Measurements from ENCODE around the gene MAGI2. TPM values are rescaled to one million over a fixed set of nuclear protein-coding genes. Genes with fewer than 3 reads are reported as not detected.

The MAGI2 gene
- total RNA-seq, 3 donors from 2014 or later (not counting 1 experiment from before 2014, with no cell fraction given): 0.09 to 0.48 (median 0.27) TPM

DNA sequence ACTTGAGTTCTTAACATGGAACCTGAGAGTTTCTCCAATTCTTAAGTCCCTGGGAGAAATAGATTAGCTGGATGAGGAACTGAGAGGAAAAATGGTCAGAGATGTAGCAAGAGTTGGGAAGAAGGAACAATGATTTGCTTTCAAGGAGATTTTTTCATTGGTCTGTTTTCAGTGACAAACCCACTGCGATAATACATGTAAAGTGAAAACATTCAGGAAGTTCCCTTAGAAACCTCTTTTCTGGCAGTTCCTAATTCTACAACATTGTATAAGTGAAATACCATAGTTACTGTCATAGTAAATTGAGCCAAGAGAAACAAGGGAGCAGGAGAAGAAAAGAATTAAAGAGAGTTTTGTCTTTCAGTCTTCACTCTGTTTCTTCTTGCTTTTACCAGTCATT, 12.1 kb upstream of the MAGI2 start:
- Histone ChIP-seq H3K4me3 (ENCODE audit: low read length) (no peak overlapping the region), H3K27ac (ENCODE audit: low read length) (no peak overlapping the region), H3K27me3 (ENCODE audit: control insufficient read depth, insufficient read depth, low read length) (no peaks in the 10 kb centered on the region), H3K9me3 (ENCODE audit: control insufficient read depth, insufficient read depth, low read length) (no peaks in the 10 kb centered on the region), H3K36me3 (ENCODE audit: control insufficient read depth, insufficient read depth, low read length) (no peaks in the 10 kb centered on the region), H3K4me1 (ENCODE audit: control insufficient read depth, insufficient read depth, low read length) (no peaks in the 10 kb centered on the region)
- Mint-ChIP-seq H3K9me3 (peaks cover 3 to 7% of the 10 kb centered on the region in 2 donors), H3K4me3 (no peak overlapping the region), H3K27me3 (ENCODE audit: low read depth in 2 of 2) (no peaks in the 10 kb centered on the region), H3K4me1 (no peaks in the 10 kb centered on the region), H3K27ac (no peak overlapping the region), H3K36me3 (no peaks in the 10 kb centered on the region)
- DNase-seq (no peak), ATAC-seq (no peak)
- 70% methylated on average over 1 of the region's 1 CpG for WGBS (ENCODE audit: insufficient coverage)
- intact Hi-C loops (cut with micrococcal nuclease): no loop called here
- TF ChIP-seq, protein P1, sequence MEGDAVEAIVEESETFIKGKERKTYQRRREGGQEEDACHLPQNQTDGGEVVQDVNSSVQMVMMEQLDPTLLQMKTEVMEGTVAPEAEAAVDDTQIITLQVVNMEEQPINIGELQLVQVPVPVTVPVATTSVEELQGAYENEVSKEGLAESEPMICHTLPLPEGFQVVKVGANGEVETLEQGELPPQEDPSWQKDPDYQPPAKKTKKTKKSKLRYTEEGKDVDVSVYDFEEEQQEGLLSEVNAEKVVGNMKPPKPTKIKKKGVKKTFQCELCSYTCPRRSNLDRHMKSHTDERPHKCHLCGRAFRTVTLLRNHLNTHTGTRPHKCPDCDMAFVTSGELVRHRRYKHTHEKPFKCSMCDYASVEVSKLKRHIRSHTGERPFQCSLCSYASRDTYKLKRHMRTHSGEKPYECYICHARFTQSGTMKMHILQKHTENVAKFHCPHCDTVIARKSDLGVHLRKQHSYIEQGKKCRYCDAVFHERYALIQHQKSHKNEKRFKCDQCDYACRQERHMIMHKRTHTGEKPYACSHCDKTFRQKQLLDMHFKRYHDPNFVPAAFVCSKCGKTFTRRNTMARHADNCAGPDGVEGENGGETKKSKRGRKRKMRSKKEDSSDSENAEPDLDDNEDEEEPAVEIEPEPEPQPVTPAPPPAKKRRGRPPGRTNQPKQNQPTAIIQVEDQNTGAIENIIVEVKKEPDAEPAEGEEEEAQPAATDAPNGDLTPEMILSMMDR (IDR thresholded peaks at IDR 0.05): no peak

DNA sequence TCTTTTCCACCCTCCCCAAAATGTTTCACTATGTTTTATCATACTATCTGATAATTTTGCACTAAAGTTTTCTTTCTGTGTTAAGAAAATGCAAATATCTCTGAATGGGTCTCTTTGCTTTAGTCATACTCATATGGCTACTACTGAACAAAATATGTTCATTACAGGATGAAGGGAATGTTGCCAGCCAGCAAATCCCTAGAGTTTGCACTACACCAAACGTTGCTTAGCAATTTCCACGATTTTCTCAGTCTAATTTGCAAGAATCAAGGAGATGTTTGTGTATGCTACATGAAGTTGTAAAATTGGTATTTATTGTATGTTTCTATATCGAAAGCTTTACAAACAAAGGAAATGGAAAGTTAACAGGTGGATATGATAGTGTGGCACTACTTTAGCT, 10.6 kb upstream of the MAGI2 start:
- TF ChIP-seq, protein P1 (IDR thresholded peaks at IDR 0.05): no peak
- no peaks in the 10 kb centered on the region for H3K4me1 Mint-ChIP-seq
- no peak overlapping the region for H3K27ac Mint-ChIP-seq
- H3K27me3 Mint-ChIP-seq (ENCODE audit: low read depth in 2 of 2): no peaks in the 10 kb centered on the region
- ATAC-seq: no peak
- no peak overlapping the region for H3K27ac ChIP-seq (ENCODE audit: low read length)
- no peaks in the 10 kb centered on the region for H3K36me3 Mint-ChIP-seq
- H3K36me3 ChIP-seq (ENCODE audit: control insufficient read depth, insufficient read depth, low read length): no peaks in the 10 kb centered on the region
- peaks cover 3 to 9% of the 10 kb centered on the region in 2 donors for H3K9me3 Mint-ChIP-seq
- H3K4me3 ChIP-seq (ENCODE audit: low read length): no peak overlapping the region
- 90% methylated on average over 3 of the region's 3 CpGs for WGBS (ENCODE audit: insufficient coverage)
- no peak overlapping the region for H3K4me3 Mint-ChIP-seq
- no peaks in the 10 kb centered on the region for H3K4me1 ChIP-seq (ENCODE audit: control insufficient read depth, insufficient read depth, low read length)
- no peaks in the 10 kb centered on the region for H3K27me3 ChIP-seq (ENCODE audit: control insufficient read depth, insufficient read depth, low read length)
- DNase-seq: no peak
- no peaks in the 10 kb centered on the region for H3K9me3 ChIP-seq (ENCODE audit: control insufficient read depth, insufficient read depth, low read length)
- intact Hi-C loops (cut with micrococcal nuclease): no loop called here

DNA sequence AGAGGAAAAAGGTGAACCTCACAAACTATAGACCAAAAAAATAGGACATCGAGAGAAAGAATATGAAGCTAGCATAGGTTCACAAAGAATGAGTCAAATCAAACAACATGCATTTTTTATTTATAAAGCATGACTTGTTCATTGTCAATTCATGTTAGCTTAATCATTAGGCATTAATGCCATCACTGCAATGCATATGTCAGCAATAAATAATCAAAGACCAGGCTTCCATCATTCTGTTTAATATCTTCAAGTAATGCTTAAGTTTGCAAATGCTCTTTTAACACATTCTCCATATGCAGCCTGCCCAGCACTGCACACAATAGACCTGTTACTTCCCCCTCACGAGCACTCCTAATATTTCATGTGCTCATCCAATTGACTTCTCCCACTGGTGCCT, 8.9 kb upstream of the MAGI2 start:
- Histone ChIP-seq H3K27me3 (ENCODE audit: control insufficient read depth, insufficient read depth, low read length) (no peaks in the 10 kb centered on the region), H3K4me3 (ENCODE audit: low read length) (no peak overlapping the region), H3K27ac (ENCODE audit: low read length) (no peak overlapping the region), H3K36me3 (ENCODE audit: control insufficient read depth, insufficient read depth, low read length) (no peaks in the 10 kb centered on the region), H3K4me1 (ENCODE audit: control insufficient read depth, insufficient read depth, low read length) (no peaks in the 10 kb centered on the region), H3K9me3 (ENCODE audit: control insufficient read depth, insufficient read depth, low read length) (no peaks in the 10 kb centered on the region)
- H3K27ac Mint-ChIP-seq: no peak overlapping the region
- no peak overlapping the region for H3K4me3 Mint-ChIP-seq
- H3K27me3 Mint-ChIP-seq (ENCODE audit: low read depth in 2 of 2): no peaks in the 10 kb centered on the region
- H3K9me3 Mint-ChIP-seq: peaks cover 6 to 8% of the 10 kb centered on the region in 2 donors
- no peaks in the 10 kb centered on the region for H3K4me1 Mint-ChIP-seq
- TF ChIP-seq, protein P1 (IDR thresholded peaks at IDR 0.05): no peak
- no peak for ATAC-seq
- DNase-seq: no peak
- 78% methylated on average over 2 of the region's 2 CpGs for WGBS (ENCODE audit: insufficient coverage)
- peaks cover 11% of the 10 kb centered on the region for H3K36me3 Mint-ChIP-seq
- intact Hi-C loops (cut with micrococcal nuclease): no loop called here

DNA sequence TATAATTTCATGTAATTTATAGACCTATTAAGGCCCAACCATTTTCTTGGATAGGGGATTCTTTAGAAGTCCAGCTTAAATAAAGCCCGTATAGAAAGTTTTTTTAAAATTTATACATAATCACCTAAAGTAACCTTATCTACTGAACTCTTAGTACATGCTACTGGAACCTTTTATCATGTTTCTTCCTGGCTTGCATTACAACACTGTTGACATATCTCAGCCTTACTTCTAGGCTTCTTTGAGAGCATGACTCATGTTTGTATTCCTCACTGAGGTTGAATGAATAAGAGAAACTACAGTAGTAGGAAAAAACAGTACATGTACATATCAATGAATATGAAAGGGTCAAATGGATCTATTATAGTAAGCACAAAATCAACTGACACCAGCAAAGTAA, 8.2 kb upstream of the MAGI2 start:
- whole genome bisulfite sequencing (ENCODE audit: insufficient coverage): 89% methylated on average over 1 of the region's 1 CpG
- H3K4me3 Mint-ChIP-seq: no peak overlapping the region

More for the DNA sequence above, 8.2 kb upstream of the MAGI2 start:
- Mint-ChIP-seq H3K4me1 (no peaks in the 10 kb centered on the region), H3K36me3 (peaks cover 12% of the 10 kb centered on the region), H3K9me3 (peaks cover 6 to 8% of the 10 kb centered on the region in 2 donors), H3K27me3 (ENCODE audit: low read depth in 2 of 2) (no peaks in the 10 kb centered on the region), H3K27ac (no peak overlapping the region)
- Histone ChIP-seq H3K9me3 (ENCODE audit: control insufficient read depth, insufficient read depth, low read length) (no peaks in the 10 kb centered on the region), H3K27ac (ENCODE audit: low read length) (no peak overlapping the region), H3K27me3 (ENCODE audit: control insufficient read depth, insufficient read depth, low read length) (no peaks in the 10 kb centered on the region), H3K4me3 (ENCODE audit: low read length) (no peak overlapping the region), H3K4me1 (ENCODE audit: control insufficient read depth, insufficient read depth, low read length) (no peaks in the 10 kb centered on the region), H3K36me3 (ENCODE audit: control insufficient read depth, insufficient read depth, low read length) (no peaks in the 10 kb centered on the region)
- DNase-seq (no peak), ATAC-seq (no peak)
- TF ChIP-seq, protein P1 (IDR thresholded peaks at IDR 0.05): no peak
- intact Hi-C loops (cut with micrococcal nuclease): no loop called here

Data from natural killer cell (primary cell).